Brain microvascular endothelial cell (primary cell): ENCODE measurements around the gene ATP4B.

Experiments used
- DNase-seq: peaks from one replicate; pipeline ENCODE4 v3.0.0-alpha.2; 2020
- H3K27ac ChIP-seq: fragments of 250-450 bp; sonication (Bioruptor Pico); 2 replicates; pipeline ENCODE4 v1.5.1; 2020; ENCODE audit warnings: mild to moderate bottlenecking, moderate library complexity
- H3K27me3 ChIP-seq: fragments of 250-450 bp; sonication (Bioruptor Pico); replicated peaks from 2 replicates; pipeline ENCODE4 v1.5.1; 2020; ENCODE audit warnings: mild to moderate bottlenecking
- H3K36me3 ChIP-seq: fragments of 250-450 bp; sonication (Bioruptor Pico); replicated peaks from 2 replicates; pipeline ENCODE4 v1.5.1; 2020; ENCODE audit warnings: mild to moderate bottlenecking
- H3K4me3 ChIP-seq: 2 replicates; pipeline ENCODE4 v1.5.1; 2011; ENCODE audit warnings: low read depth, mild to moderate bottlenecking, control low read depth, low read length, moderate library complexity
- in situ Hi-C: cut with HindIII; loops from 2 replicates; pipeline ENCODE4 v1.10.0; 2017; ENCODE audit warnings: low sequenced_read_pairs, low pct_ligation_motif_present
- TF ChIP-seq, protein P1 (sequence below): IDR thresholded peaks from 2 replicates; pipeline ENCODE4 v1.5.1; 2011; ENCODE audit warnings: low read depth, mild to moderate bottlenecking, moderate library complexity, low read length, control low read depth, inconsistent platforms; ENCODE audit errors: missing control alignments

The ATP4B gene

DNA sequence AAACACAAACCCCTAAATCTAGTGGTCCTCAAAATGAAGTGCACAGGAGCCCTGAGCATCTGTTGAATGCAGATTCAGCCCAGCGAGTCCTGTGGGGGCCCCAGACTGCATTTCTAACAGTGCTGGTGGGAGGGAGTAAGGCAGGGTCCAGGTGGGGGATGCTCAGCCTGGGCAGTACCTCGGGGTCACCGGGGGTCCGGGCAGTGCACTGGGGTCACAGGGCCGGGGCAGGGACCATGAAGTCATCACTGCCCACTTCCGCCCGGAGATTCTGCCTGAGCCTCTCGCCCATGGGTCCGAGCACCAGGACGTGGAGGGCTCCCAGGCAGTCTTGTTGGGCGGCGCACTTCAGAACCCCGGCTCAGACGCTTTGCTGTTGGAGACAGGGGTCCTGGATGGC, 838 bp upstream of the ATP4B start:
- H3K4me3 ChIP-seq = no peak overlapping the region
- DNase-seq = no peak
- H3K27me3 ChIP-seq = no peaks in the 10 kb centered on the region
- no peak overlapping the region for H3K27ac ChIP-seq
- in situ Hi-C loops = no loop called here
- H3K36me3 ChIP-seq = no peaks in the 10 kb centered on the region
- TF ChIP-seq, protein P1, sequence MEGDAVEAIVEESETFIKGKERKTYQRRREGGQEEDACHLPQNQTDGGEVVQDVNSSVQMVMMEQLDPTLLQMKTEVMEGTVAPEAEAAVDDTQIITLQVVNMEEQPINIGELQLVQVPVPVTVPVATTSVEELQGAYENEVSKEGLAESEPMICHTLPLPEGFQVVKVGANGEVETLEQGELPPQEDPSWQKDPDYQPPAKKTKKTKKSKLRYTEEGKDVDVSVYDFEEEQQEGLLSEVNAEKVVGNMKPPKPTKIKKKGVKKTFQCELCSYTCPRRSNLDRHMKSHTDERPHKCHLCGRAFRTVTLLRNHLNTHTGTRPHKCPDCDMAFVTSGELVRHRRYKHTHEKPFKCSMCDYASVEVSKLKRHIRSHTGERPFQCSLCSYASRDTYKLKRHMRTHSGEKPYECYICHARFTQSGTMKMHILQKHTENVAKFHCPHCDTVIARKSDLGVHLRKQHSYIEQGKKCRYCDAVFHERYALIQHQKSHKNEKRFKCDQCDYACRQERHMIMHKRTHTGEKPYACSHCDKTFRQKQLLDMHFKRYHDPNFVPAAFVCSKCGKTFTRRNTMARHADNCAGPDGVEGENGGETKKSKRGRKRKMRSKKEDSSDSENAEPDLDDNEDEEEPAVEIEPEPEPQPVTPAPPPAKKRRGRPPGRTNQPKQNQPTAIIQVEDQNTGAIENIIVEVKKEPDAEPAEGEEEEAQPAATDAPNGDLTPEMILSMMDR = no peak

DNA sequence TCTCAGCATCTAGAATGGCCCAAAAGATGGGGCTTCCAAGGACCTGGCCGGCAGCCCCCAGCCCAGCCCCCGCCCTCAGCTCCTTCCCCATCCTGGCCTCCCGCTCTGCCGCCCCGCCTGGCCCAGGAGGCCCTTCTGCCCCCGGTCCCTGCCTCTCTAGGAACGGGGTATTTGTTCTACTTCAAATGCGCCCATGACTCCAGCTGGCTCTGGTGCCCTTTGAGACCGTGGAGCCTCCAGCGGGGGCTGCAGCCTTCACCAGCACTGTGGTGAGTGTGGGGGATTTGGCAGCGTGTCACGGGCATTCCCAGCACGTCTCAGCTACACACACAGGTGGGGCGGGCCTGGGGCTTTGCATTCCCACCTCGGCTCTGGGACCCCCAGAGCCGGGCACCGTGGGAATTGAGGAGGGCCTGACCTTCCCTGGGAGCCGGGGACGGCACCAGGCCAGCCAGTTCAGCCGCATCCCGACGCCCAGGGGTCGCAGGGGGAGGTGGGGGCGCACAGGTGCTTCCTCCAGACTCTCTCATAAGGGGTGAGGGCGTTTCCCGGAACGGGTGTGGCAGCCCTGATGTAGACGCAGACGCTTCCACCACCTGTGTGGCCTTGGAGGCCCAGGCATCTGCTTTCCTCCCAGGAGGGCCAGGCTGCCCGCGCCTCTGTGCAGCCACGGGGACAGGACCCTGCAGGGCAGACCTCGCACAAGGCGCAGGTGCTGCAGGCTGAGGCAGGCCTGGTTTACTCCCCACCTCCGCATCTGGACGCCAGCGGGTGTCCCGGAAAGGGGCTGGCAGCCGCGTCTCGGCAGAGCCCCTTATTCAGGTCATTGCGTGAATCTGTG, 947 bp downstream of the ATP4B start:
- no peak for DNase-seq
- in situ Hi-C loops = no loop called here
- TF ChIP-seq, protein P1 = no peak
- Histone ChIP-seq H3K36me3 (no peaks in the 10 kb centered on the region), H3K4me3 (no peak overlapping the region), H3K27ac (no peak overlapping the region), H3K27me3 (no peaks in the 10 kb centered on the region)

DNA sequence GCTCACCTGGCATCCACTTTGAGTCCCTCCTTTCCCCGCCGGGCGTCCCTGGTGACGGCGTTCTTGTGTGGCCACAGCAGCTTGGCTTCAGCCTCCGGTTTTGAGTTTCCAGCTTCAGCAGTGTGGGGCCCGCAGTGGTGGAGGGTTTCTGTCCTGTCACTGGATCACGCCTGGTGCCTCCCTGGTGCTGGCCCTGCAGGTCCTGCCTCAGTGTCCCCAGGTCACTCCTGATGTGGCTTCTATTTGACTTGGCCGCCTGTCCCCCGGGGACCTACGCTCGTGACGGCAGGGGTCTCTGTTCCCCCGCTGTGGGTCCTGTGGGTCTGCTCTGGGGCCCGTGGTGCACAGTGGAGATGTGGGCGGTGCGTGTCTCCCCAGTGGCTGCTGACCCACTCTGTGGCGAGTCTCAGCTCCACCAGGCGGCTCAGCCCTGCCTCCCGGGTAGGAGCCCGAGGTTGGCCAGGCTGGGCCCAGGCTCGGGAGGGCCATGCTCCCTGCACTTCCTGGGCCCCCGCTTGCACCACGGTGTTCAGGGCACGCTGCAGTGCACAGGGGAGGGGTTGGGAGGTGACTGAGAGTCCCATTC, 1.9 kb downstream of the ATP4B start:
- in situ Hi-C loops = no loop called here
- Histone ChIP-seq H3K27me3 (no peaks in the 10 kb centered on the region), H3K27ac (no peak overlapping the region), H3K36me3 (no peaks in the 10 kb centered on the region), H3K4me3 (no peak overlapping the region)
- TF ChIP-seq, protein P1 = no peak
- DNase-seq = no peak

DNA sequence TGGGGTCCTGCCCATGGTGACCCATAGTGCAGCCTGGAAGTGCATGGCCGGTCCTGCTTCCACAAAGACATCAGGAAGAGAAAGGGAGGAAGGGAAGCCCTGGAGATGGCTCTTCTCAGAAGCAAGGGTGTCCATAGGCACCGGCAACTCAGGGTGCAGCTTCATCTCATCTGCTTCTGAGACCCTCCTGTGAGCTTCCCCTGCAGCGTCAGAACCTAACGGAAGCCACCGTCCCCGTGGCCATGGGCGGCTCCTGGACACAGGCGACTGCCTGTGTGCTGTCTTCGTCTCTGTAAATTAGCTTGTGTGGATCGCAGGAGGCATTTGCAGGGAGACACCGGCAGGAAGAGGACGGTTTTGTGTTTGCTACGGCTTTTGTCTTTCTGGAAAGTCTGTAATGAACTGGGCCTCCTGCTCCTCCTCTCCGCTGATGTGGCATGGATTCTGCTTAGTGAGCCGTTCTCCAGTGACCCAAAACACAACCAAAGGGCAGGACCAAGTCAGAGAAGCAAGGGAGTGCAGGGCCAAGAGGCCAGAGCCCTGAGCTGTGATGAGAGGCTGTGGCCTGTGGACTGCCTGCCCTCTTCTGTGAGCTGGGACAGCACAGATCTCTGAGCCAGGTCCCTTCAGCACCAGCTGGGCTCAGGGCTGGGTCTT, 2.5 kb downstream of the ATP4B start:
- no peak for DNase-seq
- TF ChIP-seq, protein P1 = no peak
- no peaks in the 10 kb centered on the region for H3K36me3 ChIP-seq
- in situ Hi-C loops = no loop called here
- no peak overlapping the region for H3K4me3 ChIP-seq
- no peak overlapping the region for H3K27ac ChIP-seq
- no peaks in the 10 kb centered on the region for H3K27me3 ChIP-seq

DNA sequence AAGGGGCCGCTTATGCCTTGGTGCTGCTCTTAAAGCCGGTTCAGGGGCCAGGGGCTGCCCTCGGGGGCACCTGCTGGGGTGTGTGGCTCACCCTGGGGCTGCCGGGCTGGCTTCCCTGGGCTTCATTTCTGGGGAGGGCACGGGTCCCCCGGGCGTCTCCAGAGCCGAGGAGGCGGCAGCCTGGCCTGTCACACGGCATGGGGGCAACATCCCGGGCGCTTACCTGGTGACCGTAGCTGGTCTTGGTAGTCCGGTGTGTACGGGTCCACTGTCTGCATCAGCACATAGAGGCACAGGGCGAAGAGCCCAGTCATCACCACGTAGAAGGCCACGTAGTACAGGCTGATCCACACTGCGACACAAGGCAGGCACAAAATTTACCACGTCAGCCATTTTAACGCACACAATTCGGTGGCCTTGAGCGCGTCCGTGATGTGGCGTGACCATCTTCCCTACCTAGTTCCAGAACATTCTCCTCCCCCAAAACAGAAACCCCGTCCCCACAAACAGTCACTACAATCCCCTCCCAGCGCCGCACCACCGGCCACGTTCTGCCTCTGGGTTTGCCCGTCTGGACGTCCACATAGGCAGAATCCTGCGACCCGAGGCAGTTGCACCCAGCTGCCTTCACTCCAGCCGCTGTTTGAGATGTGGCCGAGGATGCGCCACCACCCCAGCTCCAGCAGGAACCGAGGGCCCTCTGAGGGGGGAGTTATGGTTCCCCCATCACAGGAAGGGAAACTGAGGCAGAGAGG, 3.2 kb downstream of the ATP4B start:
- H3K27me3 ChIP-seq = no peaks in the 10 kb centered on the region
- H3K36me3 ChIP-seq = no peaks in the 10 kb centered on the region
- TF ChIP-seq, protein P1 = no peak
- H3K27ac ChIP-seq = no peak overlapping the region
- no peak for DNase-seq
- H3K4me3 ChIP-seq = no peak overlapping the region
- in situ Hi-C loops = no loop called here
